ENCODE data around the gene IGF1R. TPM values are rescaled to one million over a fixed set of nuclear protein-coding genes. Genes with fewer than 3 reads are reported as not detected.

Gene IGF1R
- total RNA-seq, 4 donors from 2014 or later: 31.6 to 87.8 (median 60.0) TPM

- Histone ChIP-seq H3K27ac (no peak overlapping the region), H3K27me3 (no peaks in the 10 kb centered on the region), H3K36me3 (no peaks in the 10 kb centered on the region), H3K4me1 (peaks cover 0 to 42% (median 15%) of the 10 kb centered on the region in 3 donors), H3K9me3 (no peaks in the 10 kb centered on the region), H3K4me3 (no peak overlapping the region)
- no peak for ATAC-seq
- WGBS, 2 donors (ENCODE audit: low coverage in 1 of 2): 68 to 76% methylated on average over 2 to 4 of the region's 4 CpGs
- TF ChIP-seq POLR2A (IDR thresholded peaks at IDR 0.05) (no peak), POLR2AphosphoS5 (IDR thresholded peaks at IDR 0.05) (no peak)
- TF ChIP-seq, protein P1, sequence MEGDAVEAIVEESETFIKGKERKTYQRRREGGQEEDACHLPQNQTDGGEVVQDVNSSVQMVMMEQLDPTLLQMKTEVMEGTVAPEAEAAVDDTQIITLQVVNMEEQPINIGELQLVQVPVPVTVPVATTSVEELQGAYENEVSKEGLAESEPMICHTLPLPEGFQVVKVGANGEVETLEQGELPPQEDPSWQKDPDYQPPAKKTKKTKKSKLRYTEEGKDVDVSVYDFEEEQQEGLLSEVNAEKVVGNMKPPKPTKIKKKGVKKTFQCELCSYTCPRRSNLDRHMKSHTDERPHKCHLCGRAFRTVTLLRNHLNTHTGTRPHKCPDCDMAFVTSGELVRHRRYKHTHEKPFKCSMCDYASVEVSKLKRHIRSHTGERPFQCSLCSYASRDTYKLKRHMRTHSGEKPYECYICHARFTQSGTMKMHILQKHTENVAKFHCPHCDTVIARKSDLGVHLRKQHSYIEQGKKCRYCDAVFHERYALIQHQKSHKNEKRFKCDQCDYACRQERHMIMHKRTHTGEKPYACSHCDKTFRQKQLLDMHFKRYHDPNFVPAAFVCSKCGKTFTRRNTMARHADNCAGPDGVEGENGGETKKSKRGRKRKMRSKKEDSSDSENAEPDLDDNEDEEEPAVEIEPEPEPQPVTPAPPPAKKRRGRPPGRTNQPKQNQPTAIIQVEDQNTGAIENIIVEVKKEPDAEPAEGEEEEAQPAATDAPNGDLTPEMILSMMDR (IDR thresholded peaks at IDR 0.05): no peak
Observed at GRCh38 chr15:98740295-98740694, 92.0 kb downstream of the IGF1R start.

DNA sequence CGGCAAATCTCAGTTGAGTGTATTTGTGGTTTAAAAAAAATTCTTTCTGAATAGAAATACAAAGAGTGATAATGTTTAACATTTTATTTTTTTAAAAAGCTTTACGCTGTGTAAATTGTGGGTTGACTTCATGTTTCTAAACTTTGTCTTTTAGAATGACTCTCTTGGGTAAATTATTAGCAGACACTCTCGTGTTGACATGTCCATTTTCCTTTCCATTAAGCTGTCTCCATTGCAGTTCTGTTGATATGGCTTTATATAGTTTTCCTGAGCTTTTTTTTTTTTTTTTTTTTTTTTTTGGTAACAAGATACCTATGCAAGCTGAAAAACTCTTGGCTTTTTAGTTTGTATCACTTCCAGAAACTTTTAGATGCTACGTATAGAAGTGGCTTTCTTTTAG is 92.6 kb downstream of the IGF1R start:
- Histone ChIP-seq H3K4me3 (no peak overlapping the region), H3K36me3 (no peaks in the 10 kb centered on the region), H3K4me1 (peaks cover 0 to 42% (median 9%) of the 10 kb centered on the region in 3 donors), H3K27me3 (no peaks in the 10 kb centered on the region), H3K9me3 (no peaks in the 10 kb centered on the region), H3K27ac (no peak overlapping the region)
- TF ChIP-seq EP300 (IDR thresholded peaks at IDR 0.05): no peak
- TF ChIP-seq POLR2A (IDR thresholded peaks at IDR 0.05): no peak
- TF ChIP-seq POLR2AphosphoS5 (IDR thresholded peaks at IDR 0.05): no peak
- TF ChIP-seq, protein P1 (IDR thresholded peaks at IDR 0.05): no peak
- WGBS, 2 donors (ENCODE audit: low coverage in 1 of 2): 85 to 89% methylated on average over 4 of the region's 4 CpGs
- no peak for ATAC-seq

- no peaks in the 10 kb centered on the region for H3K36me3 ChIP-seq
- H3K4me1 ChIP-seq: peaks cover 0 to 35% (median 8%) of the 10 kb centered on the region in 3 donors
- H3K27ac ChIP-seq: no peak overlapping the region
- no peak for TF ChIP-seq EP300 (IDR thresholded peaks at IDR 0.05)
- TF ChIP-seq, protein P1 (IDR thresholded peaks at IDR 0.05): no peak
- TF ChIP-seq POLR2A (IDR thresholded peaks at IDR 0.05): no peak
- no peak for TF ChIP-seq POLR2AphosphoS5 (IDR thresholded peaks at IDR 0.05)
- ATAC-seq: no peak
- no peaks in the 10 kb centered on the region for H3K9me3 ChIP-seq
- H3K27me3 ChIP-seq: no peaks in the 10 kb centered on the region
- 72 to 84% methylated on average over 4 to 6 of the region's 6 CpGs for WGBS, 2 donors (ENCODE audit: low coverage in 1 of 2)
- H3K4me3 ChIP-seq: no peak overlapping the region
Observed at GRCh38 chr15:98743177-98743576, 94.8 kb downstream of the IGF1R start.

DNA sequence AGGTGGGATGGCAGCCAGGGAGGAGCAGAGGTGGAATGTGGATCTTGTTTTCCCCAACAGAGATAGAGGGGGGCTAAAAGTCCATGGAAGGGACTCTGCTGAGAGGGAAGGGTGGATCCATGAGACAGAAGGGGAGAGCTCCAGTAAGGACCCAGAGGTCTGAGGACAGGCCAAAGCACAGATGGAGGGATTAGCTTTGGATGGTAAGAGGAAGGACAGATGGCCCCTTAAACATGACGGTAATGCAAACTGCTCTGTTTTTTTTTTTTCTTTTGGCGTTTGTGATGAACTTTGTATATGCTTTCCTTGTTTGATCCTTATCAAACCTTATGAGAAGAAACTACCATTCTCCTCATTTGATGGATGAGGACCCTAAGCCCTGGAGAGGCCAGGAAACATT is 96.2 kb downstream of the IGF1R start:
- WGBS, 2 donors (ENCODE audit: low coverage in 1 of 2): 17 to 45% methylated on average over 1 to 2 of the region's 2 CpGs
- no peaks in the 10 kb centered on the region for H3K9me3 ChIP-seq
- H3K27ac ChIP-seq: no peak overlapping the region
- TF ChIP-seq, protein P1 (IDR thresholded peaks at IDR 0.05): no peak
- TF ChIP-seq POLR2A (IDR thresholded peaks at IDR 0.05) (no peak), POLR2AphosphoS5 (IDR thresholded peaks at IDR 0.05) (no peak), EP300 (IDR thresholded peaks at IDR 0.05) (no peak)
- no peak for ATAC-seq
- no peak overlapping the region for H3K4me3 ChIP-seq
- H3K36me3 ChIP-seq: no peaks in the 10 kb centered on the region
- no peaks in the 10 kb centered on the region for H3K27me3 ChIP-seq
- H3K4me1 ChIP-seq: peaks cover 0 to 35% (median 8%) of the 10 kb centered on the region in 3 donors

DNA sequence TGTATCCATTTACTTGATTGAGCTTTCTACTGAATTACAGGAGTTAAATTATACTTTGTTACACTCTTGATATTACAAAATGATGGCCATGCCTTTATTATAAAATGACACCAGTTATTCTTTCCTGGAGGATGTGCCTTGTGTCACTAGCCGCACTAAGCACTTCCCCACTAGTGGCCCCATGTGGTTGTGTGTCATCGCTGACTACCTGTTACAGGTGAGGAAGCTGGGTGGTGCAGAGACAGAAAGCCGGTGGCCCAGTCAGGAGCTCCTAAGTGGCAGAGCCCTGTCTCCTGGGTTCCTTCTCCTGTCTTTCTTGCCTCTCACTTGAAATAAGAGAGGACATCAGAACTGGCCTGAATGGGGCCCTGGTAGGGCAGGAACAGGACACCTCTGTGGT is 96.8 kb downstream of the IGF1R start:
- Histone ChIP-seq H3K27ac (no peak overlapping the region), H3K27me3 (no peaks in the 10 kb centered on the region), H3K4me1 (peaks cover 0 to 36% (median 8%) of the 10 kb centered on the region in 3 donors), H3K4me3 (no peak overlapping the region), H3K36me3 (no peaks in the 10 kb centered on the region), H3K9me3 (no peaks in the 10 kb centered on the region)
- TF ChIP-seq POLR2AphosphoS5 (IDR thresholded peaks at IDR 0.05): no peak
- no peak for TF ChIP-seq POLR2A (IDR thresholded peaks at IDR 0.05)
- no peak for TF ChIP-seq EP300 (IDR thresholded peaks at IDR 0.05)
- TF ChIP-seq, protein P1 (IDR thresholded peaks at IDR 0.05): no peak
- WGBS, 2 donors (ENCODE audit: low coverage in 1 of 2): 43% methylated on average over 1 of the region's 3 CpGs; no CpG with 5 or more reads in 1 of the 2 donors
- no peak for ATAC-seq
